GM18907 (cell line): ENCODE results near the gene MAP2.
A peak's percentile ranks its signal among the peaks of the same experiment; 100 is the strongest.

Experiments used
- ATAC-seq: cut with Tn5 transposase; IDR thresholded peaks from one replicate; pipeline ENCODE4 v1.9.1; 2021; ENCODE audit warnings: mild to moderate bottlenecking, moderate library complexity; ENCODE audit not compliant: unreplicated experiment

MAP2 gene

GRCh38 chr2:209423562-209424198 lies at the start of gene MAP2:
Gene MAP2, plus strand, starts transcription at chr2:209424047. Its CDS starts 229,124 bp downstream, at chr2:209653171.
- peak; percentile 99 for ATAC-seq

GRCh38 chr2:209376686-209377085 lies 47.2 kb upstream of the MAP2 start:
- ATAC-seq: no peak

- ATAC-seq: peak; percentile 100
These were observed 43.6 kb upstream of the MAP2 start for GRCh38 chr2:209380293-209380692.

- no peak for ATAC-seq
These were observed 42.8 kb upstream of the MAP2 start for GRCh38 chr2:209381091-209381490.

GRCh38 chr2:209382775-209383174 lies 41.1 kb upstream of the MAP2 start:
- ATAC-seq: no peak

GRCh38 chr2:209383212-209383611 lies 40.6 kb upstream of the MAP2 start:
- no peak for ATAC-seq

GRCh38 chr2:209387389-209387788 lies 36.5 kb upstream of the MAP2 start:
- ATAC-seq: no peak

GRCh38 chr2:209388446-209389037 lies 35.3 kb upstream of the MAP2 start:
- no peak for ATAC-seq

- no peak for ATAC-seq
These were observed 34.7 kb upstream of the MAP2 start for GRCh38 chr2:209389171-209389618.

- no peak for ATAC-seq
These were observed 33.0 kb upstream of the MAP2 start for GRCh38 chr2:209390839-209391238.

- ATAC-seq: no peak
These were observed 32.0 kb upstream of the MAP2 start for GRCh38 chr2:209391776-209392401.

GRCh38 chr2:209395229-209395628 lies 28.6 kb upstream of the MAP2 start:
- ATAC-seq: no peak

GRCh38 chr2:209395652-209396051 lies 28.2 kb upstream of the MAP2 start:
- ATAC-seq: no peak

GRCh38 chr2:209398463-209398862 lies 25.4 kb upstream of the MAP2 start:
- ATAC-seq: no peak

GRCh38 chr2:209401788-209402187 lies 22.1 kb upstream of the MAP2 start:
- no peak for ATAC-seq

- no peak for ATAC-seq
These were observed 12.6 kb upstream of the MAP2 start for GRCh38 chr2:209411296-209411695.

- ATAC-seq: no peak
These were observed 12.1 kb upstream of the MAP2 start for GRCh38 chr2:209411718-209412117.

- ATAC-seq: no peak
These were observed 10.4 kb upstream of the MAP2 start for GRCh38 chr2:209413311-209414014.

- ATAC-seq: no peak
These were observed 6.9 kb upstream of the MAP2 start for GRCh38 chr2:209416913-209417312.

GRCh38 chr2:209422191-209422754 lies 1.6 kb upstream of the MAP2 start:
- no peak for ATAC-seq

GRCh38 chr2:209424199-209424701 lies 403 bp downstream of the MAP2 start:
- ATAC-seq: peak; percentile 33
